NB4 (cell line): ENCODE measurements around the gene AKR1B15.

Source experiments
- DNase-seq: peaks from one replicate; pipeline ENCODE4 v3.0.0; 2010; ENCODE audit warnings: low read depth
- H3K4me3 ChIP-seq: one replicate; pipeline ENCODE4 v1.5.1; 2011; ENCODE audit warnings: mild to moderate bottlenecking, low read depth, low read length, moderate library complexity
- MYC ChIP-seq: IDR thresholded peaks from 2 replicates; pipeline ENCODE4 v1.6.1; 2011; ENCODE audit warnings: low read depth, low read length
- POLR2A ChIP-seq: IDR thresholded peaks from 2 replicates; pipeline ENCODE4 v1.6.1; 2011; ENCODE audit warnings: mild to moderate bottlenecking; ENCODE audit not compliant: insufficient read length; ENCODE audit errors: extremely low read depth
- TF ChIP-seq, protein P1 (sequence below): IDR thresholded peaks from 2 replicates; pipeline ENCODE4 v1.6.1; 2011; ENCODE audit warnings: low read depth, low read length
- TF ChIP-seq, protein P2 (sequence below): IDR thresholded peaks from one replicate; pipeline ENCODE4 v1.5.1; 2012; ENCODE audit warnings: low read depth, low read length

Gene AKR1B15

DNA sequence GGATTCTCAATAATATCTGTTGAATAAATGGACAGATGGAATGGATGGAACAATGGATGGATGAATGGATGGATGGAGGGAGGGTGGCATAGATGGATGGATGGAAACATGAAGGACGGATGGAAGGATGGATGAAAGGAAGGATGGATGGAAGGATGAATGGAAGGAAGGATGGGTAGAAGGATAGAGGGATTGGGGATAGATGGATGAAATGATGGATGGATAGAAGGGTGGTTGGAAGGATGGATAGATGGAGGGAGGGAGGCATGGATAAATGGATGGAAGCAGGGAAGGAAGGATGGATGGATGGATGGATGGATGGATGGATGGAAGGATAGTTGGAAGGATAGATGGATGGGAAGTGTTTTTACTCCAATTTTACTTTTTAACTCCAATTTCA lies 35.4 kb downstream of the AKR1B15 start:
- H3K4me3 ChIP-seq, result no peak overlapping the region
- TF ChIP-seq, protein P1, sequence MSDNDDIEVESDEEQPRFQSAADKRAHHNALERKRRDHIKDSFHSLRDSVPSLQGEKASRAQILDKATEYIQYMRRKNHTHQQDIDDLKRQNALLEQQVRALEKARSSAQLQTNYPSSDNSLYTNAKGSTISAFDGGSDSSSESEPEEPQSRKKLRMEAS, result no peak
- TF ChIP-seq MYC, result no peak
- no peak for TF ChIP-seq POLR2A
- DNase-seq, result no peak

DNA sequence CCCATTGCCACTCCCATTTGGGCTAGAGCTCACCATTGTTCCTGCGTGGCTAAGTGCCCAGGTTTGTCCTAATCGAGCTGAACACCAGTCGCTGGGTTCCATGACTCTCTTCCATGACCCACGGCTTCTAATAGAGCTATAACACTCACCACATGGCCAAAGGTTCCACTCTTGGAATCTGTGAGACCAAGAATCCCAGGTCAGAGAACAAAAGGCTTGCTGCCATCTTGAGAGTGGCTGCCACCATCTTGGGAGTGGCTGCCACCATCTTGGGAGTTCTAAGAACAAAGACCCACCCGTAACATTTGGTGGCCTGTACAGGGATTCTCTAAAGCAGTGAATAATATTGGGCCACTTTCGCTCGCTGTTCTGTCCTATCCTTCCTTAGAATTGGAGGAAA lies 37.0 kb downstream of the AKR1B15 start:
- H3K4me3 ChIP-seq, result no peak overlapping the region
- no peak for DNase-seq
- TF ChIP-seq, protein P2, sequence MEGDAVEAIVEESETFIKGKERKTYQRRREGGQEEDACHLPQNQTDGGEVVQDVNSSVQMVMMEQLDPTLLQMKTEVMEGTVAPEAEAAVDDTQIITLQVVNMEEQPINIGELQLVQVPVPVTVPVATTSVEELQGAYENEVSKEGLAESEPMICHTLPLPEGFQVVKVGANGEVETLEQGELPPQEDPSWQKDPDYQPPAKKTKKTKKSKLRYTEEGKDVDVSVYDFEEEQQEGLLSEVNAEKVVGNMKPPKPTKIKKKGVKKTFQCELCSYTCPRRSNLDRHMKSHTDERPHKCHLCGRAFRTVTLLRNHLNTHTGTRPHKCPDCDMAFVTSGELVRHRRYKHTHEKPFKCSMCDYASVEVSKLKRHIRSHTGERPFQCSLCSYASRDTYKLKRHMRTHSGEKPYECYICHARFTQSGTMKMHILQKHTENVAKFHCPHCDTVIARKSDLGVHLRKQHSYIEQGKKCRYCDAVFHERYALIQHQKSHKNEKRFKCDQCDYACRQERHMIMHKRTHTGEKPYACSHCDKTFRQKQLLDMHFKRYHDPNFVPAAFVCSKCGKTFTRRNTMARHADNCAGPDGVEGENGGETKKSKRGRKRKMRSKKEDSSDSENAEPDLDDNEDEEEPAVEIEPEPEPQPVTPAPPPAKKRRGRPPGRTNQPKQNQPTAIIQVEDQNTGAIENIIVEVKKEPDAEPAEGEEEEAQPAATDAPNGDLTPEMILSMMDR, result no peak
- TF ChIP-seq POLR2A, result no peak
- no peak for TF ChIP-seq MYC
- TF ChIP-seq, protein P1, result no peak

DNA sequence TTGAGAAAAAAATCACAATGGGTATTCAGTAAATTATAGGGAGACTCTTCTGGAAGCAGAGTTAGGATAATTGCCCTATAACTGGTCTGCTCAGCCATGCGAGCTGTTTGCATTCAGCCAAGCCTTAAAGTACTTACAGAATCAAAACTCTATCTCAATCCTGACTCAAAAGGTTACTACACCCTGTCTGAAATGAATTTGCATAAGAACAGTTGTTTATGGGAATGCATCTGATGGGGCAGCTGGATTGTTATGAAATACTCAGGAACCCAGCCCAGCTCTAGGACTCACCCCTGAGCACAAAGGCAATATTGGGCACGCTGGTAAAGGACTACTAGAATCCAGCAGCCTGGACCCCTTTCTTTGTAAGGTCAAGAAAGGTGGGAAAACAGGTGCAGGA lies 38.8 kb downstream of the AKR1B15 start:
- H3K4me3 ChIP-seq, result no peak overlapping the region
- DNase-seq, result no peak
- TF ChIP-seq, protein P2, result no peak
- TF ChIP-seq, protein P1, result no peak
- no peak for TF ChIP-seq POLR2A
- no peak for TF ChIP-seq MYC

DNA sequence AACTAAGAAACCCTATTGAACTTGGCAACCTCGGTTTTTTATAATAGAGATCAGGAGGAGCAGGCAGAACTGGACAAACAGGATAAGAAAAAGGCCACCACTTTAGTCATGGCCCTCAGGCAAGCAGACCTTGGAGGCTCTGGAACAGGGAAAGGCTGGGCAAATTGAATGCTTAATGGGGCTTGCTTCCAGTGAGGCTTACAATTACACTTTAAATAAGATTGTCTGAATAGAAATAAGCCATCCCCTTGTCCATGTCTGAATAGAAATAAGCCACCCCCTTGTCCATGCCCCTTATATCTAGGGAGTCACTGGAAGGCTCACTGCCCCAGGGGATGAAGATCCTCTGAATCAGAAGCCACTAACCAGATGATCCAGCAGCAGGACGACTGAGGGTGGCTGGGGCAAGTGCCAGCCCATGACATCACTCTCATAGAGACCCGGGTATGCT lies 40.6 kb downstream of the AKR1B15 start:
- DNase-seq, result no peak
- TF ChIP-seq, protein P1, result no peak
- TF ChIP-seq POLR2A, result no peak
- no peak overlapping the region for H3K4me3 ChIP-seq

DNA sequence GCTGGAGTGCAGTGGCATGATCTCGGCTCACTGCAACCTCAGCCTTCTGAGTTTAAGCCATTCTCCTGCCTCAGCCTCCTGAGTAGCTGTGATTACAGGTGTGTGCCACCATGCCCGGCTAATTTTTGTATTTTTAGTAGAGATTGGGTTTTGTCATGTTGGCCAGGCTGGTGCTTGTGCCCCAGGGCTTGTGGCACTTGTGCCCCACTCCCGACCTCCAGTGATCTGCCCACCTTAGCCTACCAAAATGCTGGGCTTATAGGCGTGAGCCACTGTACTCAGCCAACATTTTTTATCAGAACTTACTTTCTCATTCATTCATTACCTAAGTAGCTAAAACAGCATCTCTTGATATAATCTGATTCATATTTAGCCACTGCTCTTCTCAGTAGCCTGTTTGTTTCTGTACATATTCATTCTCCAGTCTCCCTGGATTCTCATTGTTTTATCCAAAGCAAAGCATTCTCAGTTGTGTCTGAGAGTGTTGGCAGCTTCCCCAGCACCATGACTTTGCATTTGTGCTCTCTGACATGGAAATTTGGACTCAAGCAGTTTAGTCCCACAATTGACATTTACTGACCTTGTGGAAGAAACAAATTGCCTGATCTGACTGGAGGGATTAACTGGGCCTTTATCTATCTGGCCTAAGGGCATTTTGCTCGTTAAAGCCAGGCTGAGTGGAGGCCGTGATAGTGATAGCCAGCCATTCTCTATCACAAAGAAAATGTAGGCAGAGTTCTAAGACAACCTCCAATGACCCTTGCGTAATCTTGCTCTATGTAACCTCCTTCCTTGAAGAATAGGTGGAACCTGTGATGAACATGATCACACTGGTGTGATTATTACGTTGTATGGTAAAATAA lies 44.9 kb downstream of the AKR1B15 start:
- no peak overlapping the region for H3K4me3 ChIP-seq
- TF ChIP-seq MYC (no peak), POLR2A (no peak)
- TF ChIP-seq, protein P1, result no peak
- TF ChIP-seq, protein P2, result no peak
- DNase-seq, result peak; percentile 47

DNA sequence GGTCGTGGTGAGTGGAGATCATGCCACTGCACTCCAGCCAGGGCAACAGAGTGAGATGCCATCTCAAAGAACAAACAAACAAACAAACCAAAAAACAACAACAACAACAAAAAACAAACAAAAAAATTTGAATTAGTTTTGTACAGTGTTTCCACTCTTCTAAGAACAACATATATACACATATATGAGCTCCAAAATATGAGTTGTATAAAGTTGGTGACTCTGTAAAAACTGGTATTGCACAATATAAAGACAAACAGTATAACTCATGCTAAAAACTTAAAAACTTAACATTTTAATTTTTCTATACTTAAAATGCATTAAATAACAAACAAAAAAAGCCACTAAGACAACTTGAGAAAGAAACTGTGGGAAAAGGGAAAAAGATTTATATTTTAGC lies 46.0 kb downstream of the AKR1B15 start:
- no peak for DNase-seq
- no peak overlapping the region for H3K4me3 ChIP-seq
- TF ChIP-seq, protein P2, result no peak
- TF ChIP-seq POLR2A (no peak), MYC (no peak)
- TF ChIP-seq, protein P1, result no peak
